Neural cell (in vitro differentiated cells): Measurements from ENCODE around the gene PRKCA. TPM values are rescaled to one million over a fixed set of nuclear protein-coding genes. Genes with fewer than 3 reads are reported as not detected.

ENCODE experiments used
- H2AFZ ChIP-seq: fragments of 200-600, 300-800 bp; sonication (generic), shearing (Covaris generic); 2 replicates; pipeline ENCODE4 v1.6.0; 2014; ENCODE audit warnings: low read depth, mild to moderate bottlenecking, antibody characterized with exemption, low read length, moderate library complexity
- H3F3A ChIP-seq: fragments of 200-600 bp; shearing (Covaris generic); 2 replicates; pipeline ENCODE4 v1.6.1; 2016; ENCODE audit warnings: mild to moderate bottlenecking, moderate library complexity, mixed read lengths, antibody characterized with exemption, low read length; ENCODE audit not compliant: insufficient read depth, poor library complexity, severe bottlenecking
- H3K27ac ChIP-seq: fragments of 200-600, 300-800 bp; sonication (generic), shearing (Covaris generic); 2 replicates; pipeline ENCODE4 v1.5.1; 2014; ENCODE audit warnings: mild to moderate bottlenecking, low read length, moderate library complexity
- H3K27me3 ChIP-seq: fragments of 300-800, 200-600 bp; sonication (generic), shearing (Covaris generic); 2 replicates; pipeline ENCODE4 v1.6.0; 2014; ENCODE audit warnings: mild to moderate bottlenecking, low read depth, low read length, moderate library complexity; ENCODE audit not compliant: insufficient read depth
- H3K36me3 ChIP-seq: fragments of 300-800, 200-600 bp; sonication (generic), shearing (Covaris generic); 2 replicates; pipeline ENCODE4 v1.5.1; 2014; ENCODE audit warnings: mild to moderate bottlenecking, antibody characterized with exemption, low read length, moderate library complexity; ENCODE audit not compliant: insufficient read depth
- H3K4me2 ChIP-seq: fragments of 300-800, 200-600 bp; sonication (generic), shearing (Covaris generic); 2 replicates; pipeline ENCODE4 v1.6.0; 2014; ENCODE audit warnings: mild to moderate bottlenecking, low read length
- H3K4me3 ChIP-seq: fragments of 300-800, 200-600 bp; sonication (generic), shearing (Covaris generic); 2 replicates; pipeline ENCODE4 v1.5.1; 2014; ENCODE audit warnings: mild to moderate bottlenecking, low read length, moderate library complexity
- H3K79me2 ChIP-seq: fragments of 200-600 bp; shearing (Covaris generic); replicated peaks from 2 replicates; pipeline ENCODE4 v1.6.0; 2014; ENCODE audit warnings: mild to moderate bottlenecking, low read length, moderate library complexity; ENCODE audit not compliant: insufficient read depth
- H3K9ac ChIP-seq: fragments of 300-800, 200-600 bp; sonication (generic), shearing (Covaris generic); 2 replicates; pipeline ENCODE4 v1.6.1; 2016; ENCODE audit warnings: mild to moderate bottlenecking, low read length, mixed read lengths
- H3K9me2 ChIP-seq: fragments of 200-600 bp; shearing (Covaris generic); 2 replicates; pipeline ENCODE4 v1.6.1; 2016; ENCODE audit warnings: mild to moderate bottlenecking, low read length, mixed read lengths; ENCODE audit not compliant: insufficient read depth
- H3K9me3 ChIP-seq: fragments of 200-600, 300-800 bp; sonication (generic), shearing (Covaris generic); 2 replicates; pipeline ENCODE4 v1.6.1; 2016; ENCODE audit warnings: mild to moderate bottlenecking, mixed run types, low read length, moderate library complexity, mixed read lengths
- H4K20me1 ChIP-seq: fragments of 200-600 bp; shearing (Covaris generic); 2 replicates; pipeline ENCODE4 v1.6.1; 2016; ENCODE audit warnings: mild to moderate bottlenecking, mixed run types; ENCODE audit not compliant: insufficient read depth
- EP300 ChIP-seq: fragments of 450-650 bp; conservative IDR thresholded peaks from 2 replicates; pipeline ENCODE4 v1.6.1; 2014; ENCODE audit warnings: antibody characterized with exemption, mild to moderate bottlenecking, moderate library complexity; ENCODE audit not compliant: poor library complexity, severe bottlenecking
- EZH2 ChIP-seq: fragments of 200-600, 300-800 bp; shearing (Covaris generic), sonication (generic); IDR thresholded peaks from 2 replicates; pipeline ENCODE4 v1.6.1; 2014; ENCODE audit warnings: antibody characterized with exemption, low read length, borderline replicate concordance, mild to moderate bottlenecking; ENCODE audit not compliant: insufficient read depth, poor library complexity, severe bottlenecking
- MXI1 ChIP-seq: fragments of 450-650 bp; conservative IDR thresholded peaks from 2 replicates; pipeline ENCODE4 v1.6.1; 2014; ENCODE audit warnings: antibody characterized with exemption, mild to moderate bottlenecking; ENCODE audit not compliant: poor library complexity, severe bottlenecking
- POLR2AphosphoS5 ChIP-seq: IDR thresholded peaks from 2 replicates; pipeline ENCODE4 v1.6.1; 2012
- RAD21 ChIP-seq: fragments of 450-650 bp; conservative IDR thresholded peaks from 2 replicates; pipeline ENCODE4 v1.6.1; 2014; ENCODE audit warnings: antibody characterized with exemption, mild to moderate bottlenecking, moderate library complexity
- SMC3 ChIP-seq: fragments of 450-650 bp; conservative IDR thresholded peaks from 2 replicates; pipeline ENCODE4 v1.6.1; 2014; ENCODE audit warnings: antibody characterized with exemption, mild to moderate bottlenecking, moderate library complexity; ENCODE audit not compliant: poor library complexity
- TAF1 ChIP-seq: IDR thresholded peaks from 2 replicates; pipeline ENCODE4 v1.6.1; 2012; ENCODE audit warnings: low read depth
- polyA plus RNA-seq: library from polyadenylated mRNA; depleted of rRNA; stranded (reverse); fragments of >200 nt; gene quantifications from 2 replicates; pipeline ENCODE4 v1.2.3, GENCODE V29; 2014
- TF ChIP-seq, protein P1 (sequence below): fragments of 450-650 bp; IDR thresholded peaks from 2 replicates; pipeline ENCODE4 v1.5.1; 2014; ENCODE audit warnings: antibody characterized with exemption, mild to moderate bottlenecking, moderate library complexity; ENCODE audit not compliant: poor library complexity, severe bottlenecking
- TF ChIP-seq, protein P2 (sequence below): IDR thresholded peaks from 2 replicates; pipeline ENCODE4 v1.6.1; 2012; ENCODE audit warnings: borderline replicate concordance

PRKCA gene
- polyA plus RNA-seq, 1 donor from 2014 or later: 5.9 TPM

DNA sequence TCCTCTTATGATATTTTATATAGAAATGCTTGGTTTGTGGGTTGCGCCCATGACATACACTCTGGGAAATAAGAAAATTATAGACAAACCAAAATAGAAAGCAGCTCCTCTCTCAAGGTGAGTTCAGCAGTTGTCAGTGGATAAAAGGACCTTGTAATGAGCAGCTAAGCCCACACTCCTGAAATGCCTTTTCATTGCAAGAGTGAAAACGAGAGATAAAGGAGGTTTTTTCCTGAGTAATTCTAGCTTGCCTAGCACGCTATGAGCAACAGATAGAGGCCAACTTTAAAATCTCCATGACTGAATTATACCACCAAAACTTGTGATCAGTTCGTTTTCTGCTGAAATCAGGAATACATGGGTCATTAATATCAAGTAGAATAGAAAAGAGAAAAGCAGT, 270.7 kb downstream of the PRKCA start:
- TF ChIP-seq, protein P1, sequence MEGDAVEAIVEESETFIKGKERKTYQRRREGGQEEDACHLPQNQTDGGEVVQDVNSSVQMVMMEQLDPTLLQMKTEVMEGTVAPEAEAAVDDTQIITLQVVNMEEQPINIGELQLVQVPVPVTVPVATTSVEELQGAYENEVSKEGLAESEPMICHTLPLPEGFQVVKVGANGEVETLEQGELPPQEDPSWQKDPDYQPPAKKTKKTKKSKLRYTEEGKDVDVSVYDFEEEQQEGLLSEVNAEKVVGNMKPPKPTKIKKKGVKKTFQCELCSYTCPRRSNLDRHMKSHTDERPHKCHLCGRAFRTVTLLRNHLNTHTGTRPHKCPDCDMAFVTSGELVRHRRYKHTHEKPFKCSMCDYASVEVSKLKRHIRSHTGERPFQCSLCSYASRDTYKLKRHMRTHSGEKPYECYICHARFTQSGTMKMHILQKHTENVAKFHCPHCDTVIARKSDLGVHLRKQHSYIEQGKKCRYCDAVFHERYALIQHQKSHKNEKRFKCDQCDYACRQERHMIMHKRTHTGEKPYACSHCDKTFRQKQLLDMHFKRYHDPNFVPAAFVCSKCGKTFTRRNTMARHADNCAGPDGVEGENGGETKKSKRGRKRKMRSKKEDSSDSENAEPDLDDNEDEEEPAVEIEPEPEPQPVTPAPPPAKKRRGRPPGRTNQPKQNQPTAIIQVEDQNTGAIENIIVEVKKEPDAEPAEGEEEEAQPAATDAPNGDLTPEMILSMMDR: no peak
- no peak for TF ChIP-seq TAF1
- no peak for TF ChIP-seq MXI1
- TF ChIP-seq POLR2AphosphoS5: no peak
- no peak for TF ChIP-seq EZH2
- no peak for TF ChIP-seq SMC3
- no peak for TF ChIP-seq EP300
- TF ChIP-seq, protein P2, sequence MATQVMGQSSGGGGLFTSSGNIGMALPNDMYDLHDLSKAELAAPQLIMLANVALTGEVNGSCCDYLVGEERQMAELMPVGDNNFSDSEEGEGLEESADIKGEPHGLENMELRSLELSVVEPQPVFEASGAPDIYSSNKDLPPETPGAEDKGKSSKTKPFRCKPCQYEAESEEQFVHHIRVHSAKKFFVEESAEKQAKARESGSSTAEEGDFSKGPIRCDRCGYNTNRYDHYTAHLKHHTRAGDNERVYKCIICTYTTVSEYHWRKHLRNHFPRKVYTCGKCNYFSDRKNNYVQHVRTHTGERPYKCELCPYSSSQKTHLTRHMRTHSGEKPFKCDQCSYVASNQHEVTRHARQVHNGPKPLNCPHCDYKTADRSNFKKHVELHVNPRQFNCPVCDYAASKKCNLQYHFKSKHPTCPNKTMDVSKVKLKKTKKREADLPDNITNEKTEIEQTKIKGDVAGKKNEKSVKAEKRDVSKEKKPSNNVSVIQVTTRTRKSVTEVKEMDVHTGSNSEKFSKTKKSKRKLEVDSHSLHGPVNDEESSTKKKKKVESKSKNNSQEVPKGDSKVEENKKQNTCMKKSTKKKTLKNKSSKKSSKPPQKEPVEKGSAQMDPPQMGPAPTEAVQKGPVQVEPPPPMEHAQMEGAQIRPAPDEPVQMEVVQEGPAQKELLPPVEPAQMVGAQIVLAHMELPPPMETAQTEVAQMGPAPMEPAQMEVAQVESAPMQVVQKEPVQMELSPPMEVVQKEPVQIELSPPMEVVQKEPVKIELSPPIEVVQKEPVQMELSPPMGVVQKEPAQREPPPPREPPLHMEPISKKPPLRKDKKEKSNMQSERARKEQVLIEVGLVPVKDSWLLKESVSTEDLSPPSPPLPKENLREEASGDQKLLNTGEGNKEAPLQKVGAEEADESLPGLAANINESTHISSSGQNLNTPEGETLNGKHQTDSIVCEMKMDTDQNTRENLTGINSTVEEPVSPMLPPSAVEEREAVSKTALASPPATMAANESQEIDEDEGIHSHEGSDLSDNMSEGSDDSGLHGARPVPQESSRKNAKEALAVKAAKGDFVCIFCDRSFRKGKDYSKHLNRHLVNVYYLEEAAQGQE: no peak
- TF ChIP-seq RAD21: no peak
- Histone ChIP-seq H2AFZ (no peak overlapping the region), H3K27me3 (no peaks in the 10 kb centered on the region), H3K79me2 (no peaks in the 10 kb centered on the region), H3K9me3 (peaks cover 4% of the 10 kb centered on the region), H3K4me3 (no peak overlapping the region), H3F3A (no peaks in the 10 kb centered on the region), H3K36me3 (no peaks in the 10 kb centered on the region), H3K9ac (no peak overlapping the region), H4K20me1 (no peaks in the 10 kb centered on the region), H3K27ac (no peak overlapping the region), H3K4me2 (no peak overlapping the region), H3K9me2 (no peaks in the 10 kb centered on the region)

DNA sequence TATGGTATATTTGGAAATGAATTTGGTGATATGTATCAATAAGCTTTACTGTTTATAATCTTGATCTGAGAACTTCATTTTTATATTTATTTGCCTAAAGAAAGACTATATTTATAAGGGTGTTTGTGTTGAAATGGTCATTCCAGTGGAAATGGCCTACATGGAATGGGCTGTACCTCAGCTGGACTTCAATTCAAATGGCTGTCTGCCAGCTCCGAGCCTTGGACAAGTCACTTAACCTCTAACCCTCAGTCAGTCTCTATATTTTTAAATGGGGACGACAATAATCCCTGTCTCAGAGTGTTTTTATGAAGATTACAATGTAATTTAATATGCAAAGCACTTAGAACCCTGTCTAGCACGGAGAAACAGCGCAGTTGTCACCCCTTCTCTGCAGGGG, 271.7 kb downstream of the PRKCA start:
- no peak overlapping the region for H3K4me3 ChIP-seq
- H3K79me2 ChIP-seq: no peaks in the 10 kb centered on the region
- no peaks in the 10 kb centered on the region for H3F3A ChIP-seq
- peaks cover 4% of the 10 kb centered on the region for H3K9me3 ChIP-seq
- H4K20me1 ChIP-seq: no peaks in the 10 kb centered on the region
- no peak for TF ChIP-seq RAD21
- no peak for TF ChIP-seq TAF1
- TF ChIP-seq POLR2AphosphoS5: no peak
- TF ChIP-seq, protein P1: no peak
- TF ChIP-seq, protein P2: no peak
- no peak for TF ChIP-seq EP300
- TF ChIP-seq SMC3: no peak
- TF ChIP-seq EZH2: no peak
- TF ChIP-seq MXI1: no peak
- no peak overlapping the region for H3K27ac ChIP-seq
- no peak overlapping the region for H3K4me2 ChIP-seq
- no peaks in the 10 kb centered on the region for H3K36me3 ChIP-seq
- no peak overlapping the region for H2AFZ ChIP-seq
- no peak overlapping the region for H3K9ac ChIP-seq
- H3K9me2 ChIP-seq: no peaks in the 10 kb centered on the region
- H3K27me3 ChIP-seq: no peaks in the 10 kb centered on the region
